Measurements from ENCODE around the gene CDH6.

The CDH6 gene

DNA sequence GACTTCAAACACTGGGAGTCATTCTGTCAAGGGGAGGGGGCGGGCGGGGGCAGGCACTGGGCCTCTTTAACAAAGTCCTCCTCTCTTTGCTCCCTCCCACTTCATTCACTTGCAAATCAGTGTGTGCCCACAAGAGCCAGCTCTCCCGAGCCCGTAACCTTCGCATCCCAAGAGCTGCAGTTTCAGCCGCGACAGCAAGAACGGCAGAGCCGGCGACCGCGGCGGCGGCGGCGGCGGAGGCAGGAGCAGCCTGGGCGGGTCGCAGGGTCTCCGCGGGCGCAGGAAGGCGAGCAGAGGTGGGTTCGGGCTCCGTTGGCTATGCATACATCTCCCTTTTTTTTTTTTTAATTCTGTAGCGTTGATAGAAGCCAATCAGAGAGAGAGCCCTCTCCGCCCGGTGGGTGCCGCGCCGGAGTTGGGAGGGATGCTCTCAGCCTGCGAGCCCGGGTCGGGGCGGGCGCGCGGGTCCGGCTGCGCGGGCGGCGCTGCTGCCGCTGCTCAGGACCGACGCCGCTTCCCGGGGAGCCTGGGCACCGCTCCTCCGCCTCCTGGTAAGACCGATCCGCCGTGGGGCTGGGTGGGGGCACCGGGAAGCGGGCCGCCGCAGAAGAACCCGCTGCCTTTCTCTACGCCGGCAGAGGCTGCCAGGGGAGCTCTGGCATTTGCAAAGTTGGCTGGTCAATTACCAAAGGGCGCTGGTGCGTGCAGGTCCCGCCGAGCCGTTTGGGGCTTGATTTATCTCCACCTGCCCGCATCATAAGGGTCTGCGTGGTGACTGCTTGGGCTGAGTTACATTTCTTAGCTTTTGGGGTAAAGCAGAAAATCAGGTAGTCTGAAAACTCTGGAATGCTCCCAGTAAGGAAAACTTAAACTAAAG, at the start of gene CDH6:
TSS of gene CDH6 (plus strand) at position 96 of the 877 bp plus-strand sequence. CDS start 73,788 bp downstream, outside the sequence.
- peak; percentile 77 for DNase-seq

DNA sequence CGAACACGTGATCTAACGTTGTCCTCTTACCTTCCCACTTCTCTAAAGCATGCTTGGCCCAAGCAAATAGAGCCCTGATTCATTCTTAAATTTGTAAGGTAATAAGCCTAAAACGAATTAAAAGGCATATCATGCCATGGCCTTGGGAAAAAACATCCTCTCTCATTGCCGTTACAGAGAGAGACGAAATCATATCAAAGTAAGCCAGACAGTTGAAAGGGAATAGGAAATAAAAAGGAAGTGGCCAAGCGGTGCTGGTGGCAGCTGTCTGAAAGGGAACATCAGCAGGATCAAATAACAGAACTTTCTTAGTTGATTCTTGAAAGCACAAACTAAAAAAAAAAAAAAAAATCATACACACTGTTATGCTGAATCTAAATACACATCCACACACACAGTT, 49.1 kb upstream of the CDH6 start:
- DNase-seq: no peak

DNA sequence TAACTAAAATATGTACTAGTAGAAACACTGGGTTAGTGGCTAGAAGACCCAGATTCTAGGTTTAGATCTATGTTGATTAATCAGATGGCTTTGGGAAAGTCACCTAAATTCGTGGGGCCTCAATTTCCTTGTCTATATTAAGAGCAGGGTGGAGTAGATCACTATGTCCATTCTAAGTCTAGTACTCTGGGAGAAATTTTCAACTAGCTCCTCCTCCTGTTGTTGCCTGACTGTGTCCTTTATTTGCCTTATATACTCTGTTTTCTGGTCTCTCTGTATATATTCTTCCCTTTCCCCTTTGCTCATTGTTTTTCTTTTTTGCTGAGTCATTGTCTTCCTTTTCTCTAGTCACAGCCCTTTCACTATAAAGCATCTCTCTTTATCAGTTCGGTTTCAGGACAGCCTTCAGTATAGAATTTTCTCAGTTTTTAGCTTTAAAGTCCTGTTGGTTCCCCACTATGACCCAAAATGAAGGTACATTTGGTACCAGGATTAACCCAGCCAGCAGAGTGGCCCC, 44.5 kb upstream of the CDH6 start:
- DNase-seq: no peak

DNA sequence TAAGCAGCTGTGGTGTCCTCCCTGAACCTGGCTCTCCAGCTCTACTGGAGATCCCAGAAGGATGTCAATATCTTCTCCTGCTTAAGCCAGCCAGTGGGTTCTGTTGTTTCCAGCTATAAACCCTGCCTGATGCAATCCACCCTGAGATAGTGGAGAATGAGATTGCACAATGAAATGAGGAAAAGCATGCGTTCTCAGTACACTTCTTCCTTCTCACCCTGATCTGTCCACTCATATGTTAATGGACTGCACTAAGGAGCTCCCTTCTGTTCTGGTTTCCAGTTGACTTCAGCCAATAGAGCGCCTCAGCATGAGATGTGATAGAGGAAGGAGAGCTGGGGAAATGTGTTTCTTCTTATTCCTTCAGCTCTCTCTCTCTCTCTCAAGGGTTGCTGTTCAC, 40.0 kb upstream of the CDH6 start:
- no peak for DNase-seq

DNA sequence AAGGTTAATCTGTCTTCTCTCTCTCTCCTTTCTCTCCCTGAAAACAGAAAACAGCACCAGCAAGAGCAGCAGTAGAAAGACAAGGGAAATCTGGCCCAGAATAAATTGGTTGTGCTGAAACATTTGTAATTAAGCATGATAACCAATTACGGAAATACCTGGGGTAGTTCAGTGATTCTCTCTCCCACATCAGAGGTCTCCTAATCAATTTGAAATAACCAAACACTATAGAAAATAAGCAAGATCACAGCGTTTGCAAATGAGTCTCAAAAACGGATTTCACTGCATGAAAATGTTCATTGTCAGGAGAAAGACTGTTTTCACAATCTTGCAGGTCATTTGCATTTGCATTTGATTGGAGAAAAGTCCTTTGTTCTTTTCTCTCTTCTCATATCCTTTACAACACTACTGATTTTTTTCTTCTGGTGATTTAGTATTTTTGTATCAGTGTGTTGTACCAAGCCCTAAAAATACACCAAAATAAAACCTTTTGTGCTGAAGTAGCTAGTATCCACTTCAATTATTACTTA, 36.8 kb upstream of the CDH6 start:
- no peak for DNase-seq

DNA sequence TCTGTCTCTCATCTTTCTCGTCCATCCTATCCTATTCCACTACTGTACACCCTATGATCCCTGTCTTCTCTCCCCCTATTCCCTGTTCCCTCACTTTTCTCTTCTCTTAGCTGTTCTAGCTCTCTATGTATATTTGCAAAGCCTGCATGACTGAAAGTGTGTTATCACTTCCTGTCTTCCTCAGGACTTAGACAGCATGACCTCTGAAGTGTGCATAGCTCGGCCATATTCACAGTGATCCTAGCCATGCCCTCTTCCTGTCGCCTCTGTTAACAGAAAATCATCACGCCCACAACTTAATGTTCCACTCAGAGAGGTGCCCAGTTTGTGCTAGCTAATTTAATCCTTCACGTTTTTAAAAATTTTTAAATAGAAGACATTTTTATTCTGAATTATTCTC, 35.8 kb upstream of the CDH6 start:
- DNase-seq: no peak

DNA sequence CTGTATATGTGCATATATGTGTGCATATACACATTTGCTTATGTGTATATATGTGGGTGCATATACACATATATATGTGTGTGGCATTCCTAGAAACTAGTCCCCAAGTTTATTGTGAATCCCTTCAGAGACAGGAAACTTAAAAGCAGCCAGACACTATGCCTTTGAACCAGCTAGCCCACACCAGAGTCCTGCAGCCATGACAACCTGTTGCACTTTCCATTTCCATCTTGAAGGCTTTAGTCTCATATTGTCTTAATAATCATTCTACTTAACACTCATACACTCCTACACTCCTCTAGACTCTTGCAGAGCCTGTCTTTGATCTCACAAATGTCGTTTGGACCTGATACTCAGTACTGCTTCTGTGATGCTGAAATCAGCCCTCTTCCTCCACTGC, 34.8 kb upstream of the CDH6 start:
- no peak for DNase-seq

DNA sequence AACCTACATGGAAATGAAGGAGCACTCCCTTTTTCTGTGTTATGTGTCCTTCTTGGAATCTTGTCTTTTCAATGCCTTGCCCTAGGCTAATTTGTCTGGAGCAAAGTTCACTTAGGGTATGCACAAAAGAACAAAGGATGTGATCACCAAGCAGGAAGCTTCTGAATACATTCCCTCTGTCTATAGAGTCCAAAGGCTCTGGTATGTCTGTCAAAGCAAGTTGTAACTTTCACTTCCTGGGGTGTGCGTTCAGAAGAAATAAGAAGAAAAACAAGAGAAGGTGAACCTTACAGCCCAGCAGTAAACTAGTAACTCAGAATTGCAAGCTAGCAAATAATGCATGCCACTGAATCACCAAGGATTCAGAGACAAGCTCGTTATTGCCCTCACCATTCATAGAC, 31.7 kb upstream of the CDH6 start:
- DNase-seq: no peak

DNA sequence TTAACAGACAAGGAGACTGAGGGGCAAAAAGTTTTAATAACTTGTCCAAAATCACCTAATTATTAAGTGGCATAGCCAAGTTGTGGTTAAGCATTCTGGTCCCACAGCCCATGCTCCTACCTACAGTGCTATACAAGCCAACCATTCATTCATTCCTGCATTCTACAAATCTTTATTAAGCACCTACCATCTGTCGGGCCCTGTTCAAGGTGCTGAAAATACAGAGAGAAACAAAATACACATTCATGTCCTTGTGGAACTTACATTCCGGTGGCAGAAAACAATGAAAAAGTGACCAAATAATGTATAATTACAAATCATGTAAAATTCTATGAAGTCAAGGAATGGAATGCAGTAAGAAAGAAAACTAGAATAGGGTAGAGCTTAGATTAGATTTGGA, 27.8 kb upstream of the CDH6 start:
- no peak for DNase-seq

DNA sequence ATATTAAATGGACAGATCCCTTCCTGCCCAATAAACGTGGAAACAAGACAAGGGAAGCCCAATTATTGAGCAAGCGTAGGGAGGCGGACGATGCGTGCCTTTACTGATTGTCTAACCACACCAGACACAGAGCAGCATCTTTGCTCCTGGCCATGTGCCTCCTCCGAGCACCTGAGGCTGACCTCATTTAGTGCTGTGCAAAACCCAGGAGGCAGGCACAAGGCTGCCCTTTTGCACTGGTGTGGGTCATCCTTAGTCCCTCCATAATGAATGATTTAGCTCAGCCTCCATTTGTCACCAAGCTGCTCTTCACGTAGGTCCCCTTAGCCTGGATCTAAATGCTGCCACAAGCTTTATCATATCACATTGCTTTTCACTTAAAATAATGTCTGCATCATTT, 24.1 kb upstream of the CDH6 start:
- no peak for DNase-seq

DNA sequence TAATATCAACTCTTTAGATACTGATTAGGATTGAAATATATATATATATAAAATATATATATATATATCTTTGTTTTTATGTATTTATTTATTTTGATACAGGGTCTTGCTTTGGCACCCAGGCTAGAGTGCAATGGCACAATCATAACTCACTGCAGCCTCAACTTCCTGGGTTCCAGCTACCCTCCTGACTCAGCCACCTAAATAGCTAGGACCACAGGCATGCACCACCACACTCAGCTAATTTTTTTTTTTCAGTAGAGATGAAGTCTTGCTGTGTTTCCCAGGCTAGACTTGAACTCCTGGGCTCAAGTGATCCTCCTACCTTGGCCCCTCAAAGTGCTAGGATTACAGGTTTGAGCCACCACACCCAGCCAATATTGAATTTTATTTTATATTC, 20.6 kb upstream of the CDH6 start:
- DNase-seq: no peak

DNA sequence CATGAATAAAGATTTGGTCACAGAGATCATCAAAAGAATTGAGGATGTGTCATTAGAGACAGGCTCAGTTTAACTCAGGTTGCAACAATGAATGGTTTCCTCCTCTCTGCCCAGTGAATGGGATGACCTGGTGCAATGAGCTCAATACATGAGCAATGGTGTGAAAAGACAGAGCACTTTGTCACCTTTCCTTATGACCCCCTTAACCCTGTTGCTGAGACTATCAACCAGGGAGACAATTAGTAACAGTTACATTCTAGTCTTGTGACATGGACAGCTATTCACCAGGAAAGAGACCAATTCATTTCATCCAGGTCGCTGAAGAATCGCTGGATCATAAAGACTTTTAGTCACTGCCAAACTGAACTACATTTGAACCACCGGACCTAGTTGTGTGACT, 19.9 kb upstream of the CDH6 start:
- no peak for DNase-seq

DNA sequence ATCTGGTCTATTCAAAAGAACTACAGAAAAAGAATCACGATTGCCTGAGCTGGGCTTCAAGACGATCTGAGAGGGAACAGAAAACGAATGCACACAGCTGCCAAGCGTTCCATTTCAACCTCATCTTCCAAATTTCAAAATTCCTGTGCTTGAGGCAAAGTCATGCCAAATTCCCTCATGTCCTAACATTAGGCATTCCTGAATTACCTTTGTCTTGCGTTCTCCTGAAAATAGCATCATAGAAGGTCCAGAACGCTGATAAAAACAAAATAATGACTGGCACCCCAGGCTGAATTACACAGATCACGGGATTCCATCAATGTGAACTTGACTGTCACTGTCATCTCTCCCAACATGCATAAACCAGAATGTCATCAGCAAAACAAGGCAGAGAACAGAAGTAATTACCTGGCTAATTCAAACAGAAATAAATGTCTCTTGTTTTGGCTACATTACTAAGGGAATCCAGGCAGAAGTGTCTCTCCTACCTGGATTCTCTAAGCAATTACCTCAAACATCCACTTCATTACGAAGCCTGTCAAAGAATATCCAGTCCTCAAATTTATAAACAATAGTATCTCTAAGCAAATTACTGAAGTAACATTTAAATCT, 12.0 kb upstream of the CDH6 start:
- DNase-seq: no peak

DNA sequence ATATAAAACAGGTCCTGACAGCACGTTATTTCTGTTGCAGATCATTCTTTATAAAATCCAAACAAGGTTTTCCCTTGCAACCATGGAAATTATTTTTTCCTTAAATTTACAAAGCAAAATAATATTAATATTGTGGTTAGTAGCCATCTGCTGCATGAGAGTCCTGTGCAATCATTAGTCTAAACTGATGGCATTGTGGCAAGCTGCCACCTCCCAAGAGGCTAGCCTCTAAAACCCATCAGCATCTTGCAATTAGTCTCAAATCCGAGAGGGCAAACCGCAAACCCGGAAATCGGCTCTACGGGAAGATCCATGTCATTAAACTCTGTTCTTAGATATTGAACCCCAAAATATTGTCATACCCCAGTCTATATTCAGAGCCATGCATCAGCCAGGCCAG, 11.3 kb upstream of the CDH6 start:
- DNase-seq: no peak

DNA sequence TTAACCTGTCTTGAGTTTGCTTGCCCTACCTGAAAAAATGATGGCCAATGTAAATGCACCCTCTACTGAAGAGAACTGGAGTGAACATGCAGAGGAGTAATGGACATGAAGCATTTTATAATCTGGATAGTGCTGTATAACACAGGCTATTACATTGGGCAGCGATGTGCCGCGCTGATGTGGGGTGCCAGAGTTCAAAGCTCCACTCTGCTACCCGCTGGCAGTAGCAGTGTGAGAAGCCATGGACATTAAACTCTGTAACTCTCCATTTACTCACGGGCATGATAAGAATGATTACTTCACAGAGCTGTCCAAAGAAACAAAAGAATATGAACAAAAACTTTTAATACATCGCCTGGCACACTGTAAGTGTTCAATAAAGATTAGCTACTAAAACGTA, 7.5 kb upstream of the CDH6 start:
- no peak for DNase-seq

DNA sequence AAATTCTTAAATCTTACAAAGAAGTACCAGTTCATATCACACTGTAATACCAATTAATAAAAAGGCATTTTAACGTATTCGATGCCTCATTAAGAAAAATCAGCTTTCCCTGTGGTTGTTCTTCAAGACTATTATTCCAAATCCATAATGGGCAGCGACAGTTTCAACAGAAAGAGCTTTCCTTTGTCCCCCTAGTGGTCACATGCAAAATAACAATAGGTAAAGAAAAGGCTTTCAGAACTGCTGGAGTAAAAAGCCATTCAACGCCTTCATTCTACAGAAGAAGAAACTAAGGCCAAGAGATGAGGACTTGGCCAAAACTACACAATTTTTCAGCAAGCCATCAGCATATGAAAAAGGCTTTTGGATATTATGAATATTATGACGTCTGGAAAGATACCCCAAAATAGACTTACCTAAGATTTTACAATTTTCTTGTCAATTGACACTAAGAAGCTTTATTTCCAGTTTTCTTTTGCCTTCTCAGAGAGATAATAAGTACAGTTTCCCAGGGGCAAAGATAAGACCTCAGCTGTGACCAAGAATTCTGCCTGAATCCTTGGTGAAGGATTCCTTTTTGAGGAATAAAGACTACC, 6.7 kb upstream of the CDH6 start:
- no peak for DNase-seq

DNA sequence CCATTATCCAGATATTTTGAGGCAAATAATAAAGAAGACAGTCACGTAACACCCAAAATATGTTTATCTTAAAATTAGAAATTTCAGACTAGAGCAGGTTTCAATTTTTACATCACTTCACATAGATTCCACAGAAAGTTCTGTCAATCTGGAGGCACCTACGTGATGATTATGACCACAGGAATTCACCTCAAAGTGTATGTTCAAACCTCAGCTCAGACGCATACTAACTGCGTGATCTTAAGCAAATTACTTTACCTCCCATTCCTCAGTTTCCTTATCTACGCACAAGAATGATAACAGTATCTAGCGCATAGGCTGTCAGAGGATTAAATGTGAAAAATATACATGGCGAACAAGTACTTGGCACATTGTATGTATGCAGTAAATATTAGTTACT, 5.9 kb upstream of the CDH6 start:
- no peak for DNase-seq

DNA sequence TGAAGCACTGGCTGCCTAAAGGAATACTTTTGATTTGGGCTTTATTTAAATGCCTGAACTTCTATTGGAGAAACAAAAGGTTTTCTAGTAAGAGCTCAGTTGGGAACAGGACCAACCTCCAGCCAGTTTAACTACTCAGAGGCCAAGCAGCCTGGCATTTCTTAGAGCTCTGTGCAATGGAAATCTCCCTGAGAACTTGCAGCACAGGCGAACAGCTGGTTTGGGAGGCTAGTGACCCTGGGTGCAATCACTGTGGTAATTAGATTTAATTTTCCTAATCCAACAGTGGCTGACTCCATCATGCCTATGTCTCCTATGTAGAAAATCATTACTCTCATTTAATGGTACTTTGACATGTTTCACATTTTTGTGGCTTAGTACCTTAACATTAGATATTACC, 1.0 kb upstream of the CDH6 start:
- DNase-seq: no peak

DNA sequence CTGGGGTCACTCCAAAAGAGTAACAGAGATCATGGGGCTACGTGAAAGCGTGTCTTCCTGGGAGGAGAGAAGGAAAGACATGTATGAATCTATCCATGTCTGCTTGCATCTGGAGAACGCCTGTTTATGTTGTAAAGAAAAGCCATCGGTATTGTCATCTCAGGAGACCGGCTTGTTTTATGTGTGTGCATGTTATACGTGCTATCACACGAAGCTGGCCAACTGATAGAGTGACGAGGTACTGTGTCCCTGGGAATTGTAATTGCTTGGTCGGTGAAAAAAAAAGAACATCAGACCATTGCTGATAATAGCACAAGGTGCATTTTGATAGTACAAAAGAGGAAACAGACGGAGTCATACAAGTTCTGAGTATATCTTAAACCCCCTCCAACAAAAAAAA, 370 bp upstream of the CDH6 start:
- no peak for DNase-seq

DNA sequence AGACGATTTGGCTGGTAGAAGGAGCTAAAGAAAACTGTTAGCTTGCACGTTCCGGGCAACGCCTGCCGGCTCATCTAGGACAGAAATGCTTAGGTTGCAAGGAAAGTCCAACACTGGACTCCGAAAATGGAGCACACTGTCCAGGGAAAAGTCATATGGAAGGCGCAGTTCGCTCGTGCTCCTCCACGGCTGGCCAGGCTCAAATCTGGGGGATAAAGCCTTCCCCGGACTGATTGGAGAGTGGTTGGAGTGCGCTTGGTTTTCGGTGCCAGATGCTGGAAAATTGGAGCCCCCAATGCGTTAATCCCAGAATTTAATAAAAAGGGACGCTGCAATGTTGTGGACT, 955 bp downstream of the CDH6 start:
- DNase-seq: no peak

DNA sequence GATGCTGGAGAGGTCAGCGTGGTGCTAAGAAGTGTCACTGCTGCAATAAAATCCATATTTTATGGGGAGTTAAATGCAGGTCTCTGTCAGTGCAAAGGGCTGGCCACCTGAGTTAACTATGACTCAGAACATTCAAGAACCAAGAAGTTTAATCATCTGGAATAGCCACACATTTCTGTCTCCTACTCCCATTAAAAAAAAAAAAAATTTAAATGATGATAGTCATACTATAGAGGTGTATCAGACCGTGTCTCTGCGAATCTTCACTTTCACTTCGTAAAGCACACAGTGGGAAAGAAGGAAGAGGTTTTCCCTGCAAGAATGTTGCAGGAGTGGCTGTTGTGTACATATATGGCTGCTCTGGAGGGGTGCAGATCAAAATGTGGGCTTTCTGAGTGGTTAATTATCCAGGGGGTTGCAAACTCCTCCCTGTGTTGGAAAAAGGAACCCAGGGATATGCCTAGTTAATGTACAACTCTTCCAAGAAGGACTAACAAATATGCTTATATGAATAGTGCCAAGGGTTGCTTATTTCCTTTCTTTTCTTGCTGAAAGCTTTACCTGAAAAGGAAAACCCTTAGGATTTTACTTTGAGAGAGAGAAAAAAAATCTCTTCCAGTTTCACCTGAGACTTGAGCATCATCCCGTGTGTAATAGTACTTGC, 1.5 kb downstream of the CDH6 start:
- no peak for DNase-seq

DNA sequence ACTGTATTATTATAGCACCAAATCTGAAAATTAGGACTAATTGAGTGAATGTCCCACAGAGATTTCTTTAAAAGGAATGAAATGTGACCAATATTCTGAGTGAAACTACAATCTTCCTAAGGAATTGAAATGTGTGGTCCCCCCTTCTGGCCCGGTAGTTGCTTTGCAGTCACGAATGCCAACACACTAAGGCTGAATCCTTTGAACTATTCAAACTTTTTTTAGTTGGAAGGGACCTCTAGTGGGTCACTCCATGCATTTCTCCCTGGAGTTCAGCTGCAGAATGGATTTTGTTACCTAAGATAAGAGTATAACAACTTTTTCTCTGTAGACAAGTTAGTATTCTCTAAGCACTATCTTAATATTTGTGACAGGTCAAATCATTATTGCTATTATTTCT, 2.8 kb downstream of the CDH6 start:
- peak; percentile 70 for DNase-seq

DNA sequence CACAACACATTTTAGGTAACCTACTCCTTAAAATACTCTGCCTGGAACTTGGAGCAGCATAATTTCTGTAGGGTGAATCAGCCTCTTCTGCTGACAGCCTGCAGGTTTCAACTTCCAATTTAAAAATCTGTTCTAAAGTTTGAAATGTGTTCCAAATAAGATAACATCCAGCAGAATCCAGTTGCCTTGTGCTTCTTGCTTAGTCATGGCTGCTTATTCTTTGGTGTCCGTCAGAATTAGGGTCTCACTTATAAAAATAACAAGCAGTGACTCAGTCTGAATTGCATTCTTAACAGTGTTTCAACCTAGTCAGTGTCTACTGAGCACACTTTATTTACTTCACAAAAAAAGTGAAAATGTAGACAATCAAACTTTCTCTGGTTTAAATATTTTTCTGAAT, 3.7 kb downstream of the CDH6 start:
- DNase-seq: no peak
